Mesenchymal stem cell (in vitro differentiated cells and primary cell): ENCODE data around the gene NXPH1.

Source experiments
- DNase-seq: peaks from one replicate; pipeline ENCODE4 v3.0.0-alpha.2; 2013
- H2AFZ ChIP-seq: one replicate; pipeline ENCODE4 v1.6.1; 2013; ENCODE audit warnings: low read depth, mild to moderate bottlenecking, control low read depth, inconsistent platforms, low read length, moderate library complexity
- H2AK5ac ChIP-seq: 2 replicates; pipeline ENCODE4 v1.6.1; 2013; ENCODE audit warnings: low read length, moderate library complexity, mild to moderate bottlenecking, inconsistent platforms; ENCODE audit not compliant: severe bottlenecking
- H2BK120ac ChIP-seq: one replicate; pipeline ENCODE4 v1.6.1; 2013; ENCODE audit warnings: low read depth, mild to moderate bottlenecking, inconsistent platforms, low read length, moderate library complexity
- H2BK12ac ChIP-seq, 2 experiments: one replicate each; pipeline ENCODE4 v1.6.1; 2013; ENCODE audit warnings: inconsistent platforms in 2 of 2, low read length in 2 of 2, mild to moderate bottlenecking in 2 of 2, moderate library complexity in 2 of 2, control low read depth in 1 of 2
- H2BK15ac ChIP-seq: one replicate; pipeline ENCODE4 v1.6.1; 2013; ENCODE audit warnings: mild to moderate bottlenecking, low read depth, inconsistent platforms; ENCODE audit not compliant: poor library complexity, severe bottlenecking
- H2BK5ac ChIP-seq: 2 replicates; pipeline ENCODE4 v1.6.1; 2013; ENCODE audit warnings: low read depth, mild to moderate bottlenecking, low read length, control low read depth, inconsistent platforms; ENCODE audit not compliant: poor library complexity, severe bottlenecking
- H3K14ac ChIP-seq, 2 experiments: one replicate each; pipeline ENCODE4 v1.6.1; 2013; ENCODE audit warnings: inconsistent platforms in 2 of 2, low read length in 2 of 2, control low read depth in 1 of 2, mild to moderate bottlenecking in 1 of 2, moderate library complexity in 1 of 2
- H3K18ac ChIP-seq, 2 experiments: one replicate each; pipeline ENCODE4 v1.6.1; 2013; ENCODE audit warnings: inconsistent platforms in 2 of 2, low read length in 2 of 2, control low read depth in 1 of 2, low read depth in 1 of 2, mild to moderate bottlenecking in 1 of 2
- H3K23ac ChIP-seq, 2 experiments: one replicate each; pipeline ENCODE4 v1.6.1; 2013; ENCODE audit warnings: inconsistent platforms in 2 of 2, low read length in 2 of 2, mild to moderate bottlenecking in 2 of 2, moderate library complexity in 2 of 2, control low read depth in 1 of 2
- H3K27ac ChIP-seq: 2 replicates; pipeline ENCODE4 v1.5.1; 2013; ENCODE audit warnings: mild to moderate bottlenecking, moderate library complexity, low read length, control low read depth, inconsistent platforms; ENCODE audit not compliant: poor library complexity, severe bottlenecking
- H3K27me3 ChIP-seq, 2 experiments: 2 replicates each; pipeline versions ENCODE4 v1.6.1 to v1.7.0; 2013; ENCODE audit warnings: low read length in 2 of 2, mild to moderate bottlenecking in 2 of 2, moderate library complexity in 2 of 2, control low read depth in 1 of 2, inconsistent platforms in 1 of 2; ENCODE audit not compliant: control insufficient read depth in 1 of 2, insufficient read depth in 1 of 2
- H3K36me3 ChIP-seq, 2 experiments: 2 replicates each; pipeline versions ENCODE4 v1.6.1 to v1.7.0; 2013; ENCODE audit warnings: low read length in 2 of 2, control low read depth in 1 of 2, inconsistent platforms in 1 of 2, low read depth in 1 of 2, mild to moderate bottlenecking in 1 of 2; ENCODE audit not compliant: insufficient read depth in 2 of 2, control insufficient read depth in 1 of 2
- H3K4ac ChIP-seq, 2 experiments: one replicate each; pipeline ENCODE4 v1.6.1; 2013; ENCODE audit warnings: inconsistent platforms in 2 of 2, low read length in 2 of 2, mild to moderate bottlenecking in 2 of 2, moderate library complexity in 2 of 2, control low read depth in 1 of 2, low read depth in 1 of 2
- H3K4me1 ChIP-seq: 2 replicates; pipeline ENCODE4 v1.6.1; 2013; ENCODE audit warnings: low read depth, low read length, control low read depth; ENCODE audit not compliant: control insufficient read depth, insufficient read depth
- H3K4me2 ChIP-seq: 2 replicates; pipeline ENCODE4 v1.6.1; 2013; ENCODE audit warnings: low read length, mild to moderate bottlenecking, inconsistent platforms; ENCODE audit not compliant: poor library complexity, severe bottlenecking
- H3K4me3 ChIP-seq, 2 experiments: 2 replicates each; pipeline versions ENCODE4 v1.5.1 to v1.7.0; 2013; ENCODE audit warnings: low read length in 2 of 2, mild to moderate bottlenecking in 2 of 2, control low read depth in 1 of 2, low read depth in 1 of 2; ENCODE audit not compliant: insufficient read depth in 1 of 2
- H3K79me1 ChIP-seq: replicated peaks from 2 replicates; pipeline ENCODE4 v1.6.1; 2013; ENCODE audit warnings: mild to moderate bottlenecking, control low read depth, low read length, inconsistent platforms; ENCODE audit not compliant: poor library complexity, severe bottlenecking
- H3K9ac ChIP-seq: 2 replicates; pipeline ENCODE4 v1.7.0; 2013; ENCODE audit warnings: mild to moderate bottlenecking, low read length, moderate library complexity
- H3K9me3 ChIP-seq: 2 replicates; pipeline ENCODE4 v1.7.0; 2013; ENCODE audit warnings: mild to moderate bottlenecking, low read length; ENCODE audit not compliant: control insufficient read depth
- H4K8ac ChIP-seq: one replicate; pipeline ENCODE4 v1.6.1; 2013; ENCODE audit warnings: inconsistent platforms, mild to moderate bottlenecking, low read length, moderate library complexity
- H4K91ac ChIP-seq: one replicate; pipeline ENCODE4 v1.6.1; 2013; ENCODE audit warnings: mild to moderate bottlenecking, low read length, inconsistent platforms
- WGBS: methylation state at CpG from one replicate; pipeline ENCODE4 v1.1.7; 2013; ENCODE audit warnings: mixed read lengths; 5-methylcytosine and 5-hydroxymethylcytosine counted together

The NXPH1 gene

DNA sequence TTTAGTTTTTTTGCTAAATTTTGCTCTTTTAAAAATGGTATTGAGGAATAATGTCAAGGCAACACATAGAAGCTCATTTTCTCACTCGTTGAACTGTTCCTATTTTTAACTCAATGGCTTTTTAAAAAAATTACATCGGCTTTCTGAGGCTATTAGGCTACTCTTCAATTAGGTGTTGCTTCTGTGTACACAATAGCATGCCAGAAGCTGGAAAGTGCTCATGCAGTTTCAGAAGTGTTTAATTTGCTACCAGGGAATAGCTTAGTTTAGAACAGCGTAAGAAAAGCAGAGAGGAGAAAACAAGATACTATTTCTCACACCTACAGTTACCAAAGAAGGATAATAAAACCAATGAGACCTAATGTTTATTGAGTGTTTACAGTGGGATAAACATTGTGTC is 157.4 kb downstream of the NXPH1 start:
- no peak overlapping the region for H3K14ac ChIP-seq
- H3K4me3 ChIP-seq, result no peak overlapping the region
- no peak overlapping the region for H2BK12ac ChIP-seq
- no peak overlapping the region for H3K23ac ChIP-seq
- no peaks in the 10 kb centered on the region for H3K27me3 ChIP-seq
- WGBS, result no CpG with 5 or more reads among the region's 3 CpGs
- no peak overlapping the region for H2AFZ ChIP-seq
- no peak for DNase-seq
- no peaks in the 10 kb centered on the region for H3K9me3 ChIP-seq
- no peak overlapping the region for H2BK15ac ChIP-seq
- H3K79me1 ChIP-seq, result no peaks in the 10 kb centered on the region
- no peak overlapping the region for H3K4me2 ChIP-seq
- H3K9ac ChIP-seq, result no peak overlapping the region
- H3K18ac ChIP-seq, result no peak overlapping the region
- H4K91ac ChIP-seq, result no peak overlapping the region
- no peaks in the 10 kb centered on the region for H3K4me1 ChIP-seq
- H3K4ac ChIP-seq, result no peak overlapping the region
- no peak overlapping the region for H2BK120ac ChIP-seq
- no peaks in the 10 kb centered on the region for H3K36me3 ChIP-seq
- no peak overlapping the region for H4K8ac ChIP-seq
- no peak overlapping the region for H2BK5ac ChIP-seq
- H3K27ac ChIP-seq, result no peak overlapping the region
- no peak overlapping the region for H2AK5ac ChIP-seq

DNA sequence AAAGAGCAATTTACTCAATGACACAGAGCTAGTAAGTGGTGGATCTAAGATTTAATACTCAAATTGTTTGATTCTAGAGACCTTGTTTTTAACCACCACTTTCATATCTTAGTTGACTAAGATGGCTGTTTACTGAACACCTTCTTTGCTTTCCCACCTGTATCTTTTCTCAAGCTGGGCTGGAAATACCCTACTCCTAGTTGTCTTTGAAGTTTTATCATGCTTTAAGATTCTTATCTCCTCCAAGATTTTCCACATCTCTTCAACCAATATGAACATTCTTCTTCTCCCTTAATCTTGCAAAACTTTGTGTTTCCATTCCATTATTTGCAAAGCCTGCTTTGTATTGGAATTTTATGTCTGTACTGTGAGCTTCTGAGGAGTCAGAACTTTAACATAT is 157.9 kb downstream of the NXPH1 start:
- no peak overlapping the region for H3K23ac ChIP-seq

DNA sequence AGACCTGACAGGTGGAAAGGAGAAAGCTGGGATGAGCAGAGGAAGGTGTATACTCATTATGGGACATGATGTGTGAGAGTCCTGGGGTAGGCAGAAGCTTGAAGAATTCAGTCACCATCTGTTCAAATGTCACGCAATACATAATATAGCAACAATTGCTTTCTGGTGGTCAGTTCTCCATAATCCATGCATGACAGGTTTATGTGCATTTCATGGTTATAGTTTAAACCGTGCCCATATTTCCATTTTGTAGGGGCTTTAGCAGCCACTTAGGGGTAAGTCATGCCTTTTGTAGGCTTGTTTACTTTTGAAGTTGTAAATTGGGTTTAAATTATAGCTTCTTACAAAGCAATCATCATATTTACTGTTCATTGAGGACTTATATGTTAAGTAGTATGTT is 158.8 kb downstream of the NXPH1 start:
- H3K18ac ChIP-seq, result no peak overlapping the region
- H3K9me3 ChIP-seq, result no peaks in the 10 kb centered on the region
- H4K91ac ChIP-seq, result no peak overlapping the region
- H2BK120ac ChIP-seq, result no peak overlapping the region
- H3K4me2 ChIP-seq, result no peak overlapping the region
- no peak overlapping the region for H2AFZ ChIP-seq
- no peak overlapping the region for H2BK5ac ChIP-seq
- no peak overlapping the region for H3K27ac ChIP-seq
- no peak overlapping the region for H3K14ac ChIP-seq
- H2BK15ac ChIP-seq, result no peak overlapping the region
- WGBS, result 80% methylated on average over 1 of the region's 2 CpGs
- H3K36me3 ChIP-seq, result no peaks in the 10 kb centered on the region
- no peak overlapping the region for H4K8ac ChIP-seq
- no peak overlapping the region for H3K9ac ChIP-seq
- no peak overlapping the region for H2BK12ac ChIP-seq
- no peaks in the 10 kb centered on the region for H3K4me1 ChIP-seq
- no peak overlapping the region for H3K4ac ChIP-seq
- no peak overlapping the region for H3K23ac ChIP-seq
- no peak overlapping the region for H2AK5ac ChIP-seq
- H3K79me1 ChIP-seq, result no peaks in the 10 kb centered on the region
- no peaks in the 10 kb centered on the region for H3K27me3 ChIP-seq
- no peak overlapping the region for H3K4me3 ChIP-seq
- no peak for DNase-seq

More for the DNA sequence above, 157.9 kb downstream of the NXPH1 start:
- H3K27me3 ChIP-seq, result no peaks in the 10 kb centered on the region
- H3K4me3 ChIP-seq, result no peak overlapping the region
- H3K18ac ChIP-seq, result no peak overlapping the region
- H3K4ac ChIP-seq, result no peak overlapping the region
- H2BK5ac ChIP-seq, result no peak overlapping the region
- no peak overlapping the region for H3K27ac ChIP-seq
- H2BK15ac ChIP-seq, result no peak overlapping the region
- H4K91ac ChIP-seq, result no peak overlapping the region
- H3K4me1 ChIP-seq, result no peaks in the 10 kb centered on the region
- no peak overlapping the region for H3K4me2 ChIP-seq
- no peak overlapping the region for H2AK5ac ChIP-seq
- H2AFZ ChIP-seq, result no peak overlapping the region
- DNase-seq, result no peak
- H3K9ac ChIP-seq, result no peak overlapping the region
- H2BK12ac ChIP-seq, result no peak overlapping the region
- H3K9me3 ChIP-seq, result no peaks in the 10 kb centered on the region
- no peak overlapping the region for H2BK120ac ChIP-seq
- H4K8ac ChIP-seq, result no peak overlapping the region
- no peaks in the 10 kb centered on the region for H3K36me3 ChIP-seq
- no peak overlapping the region for H3K14ac ChIP-seq
- no peaks in the 10 kb centered on the region for H3K79me1 ChIP-seq

DNA sequence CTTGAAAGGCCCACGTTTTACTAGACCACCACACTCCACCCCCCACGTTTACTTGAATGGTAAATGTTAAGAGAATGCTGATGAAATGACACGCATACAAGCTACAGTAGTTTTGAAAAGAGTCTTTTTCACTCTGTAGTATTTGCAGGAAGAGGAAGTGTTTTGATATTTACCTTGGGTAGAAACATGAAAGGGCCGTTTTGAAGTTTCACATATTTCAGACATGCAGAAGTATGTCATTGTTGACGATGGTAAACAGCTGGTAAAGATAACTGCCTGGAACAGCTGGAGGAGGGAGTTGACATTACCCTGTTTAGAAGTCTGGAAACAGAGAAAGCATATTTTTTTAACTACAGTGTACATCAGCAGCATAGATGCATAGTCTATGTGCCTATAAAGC is 160.7 kb downstream of the NXPH1 start:
- Histone ChIP-seq H3K27ac (no peak overlapping the region), H3K23ac (no peak overlapping the region), H3K79me1 (no peaks in the 10 kb centered on the region), H2BK120ac (no peak overlapping the region), H3K4me3 (no peak overlapping the region), H3K4me2 (no peak overlapping the region), H2BK15ac (no peak overlapping the region), H3K4me1 (no peaks in the 10 kb centered on the region), H3K36me3 (no peaks in the 10 kb centered on the region), H2AFZ (no peak overlapping the region), H3K14ac (no peak overlapping the region), H4K91ac (no peak overlapping the region), H2AK5ac (no peak overlapping the region), H3K18ac (no peak overlapping the region), H3K9ac (no peak overlapping the region), H3K27me3 (no peaks in the 10 kb centered on the region), H4K8ac (no peak overlapping the region), H2BK12ac (no peak overlapping the region), H3K9me3 (no peaks in the 10 kb centered on the region), H3K4ac (no peak overlapping the region), H2BK5ac (no peak overlapping the region)
- WGBS, result 47% methylated on average over 3 of the region's 5 CpGs
- no peak for DNase-seq
